OCI-LY7 (cell line): ENCODE results near the gene RPRD1A.

ENCODE experiments used
- CTCF ChIP-seq: fragments of 200-600 bp; sonication (generic); conservative IDR thresholded peaks from 2 replicates; pipeline ENCODE4 v1.5.1; 2014; ENCODE audit warnings: mild to moderate bottlenecking, antibody characterized with exemption, low read length, moderate library complexity, mixed read lengths
- EZH2phosphoT487 ChIP-seq: fragments of 200-600 bp; sonication (generic); IDR thresholded peaks from 2 replicates; pipeline ENCODE4 v1.6.1; 2018; ENCODE audit warnings: low read depth, borderline replicate concordance, mild to moderate bottlenecking, mixed run types, antibody characterized with exemption, low read length, moderate library complexity, mixed read lengths

- TF ChIP-seq CTCF (no peak), EZH2phosphoT487 (no peak)
Measured at GRCh38 chr18:36034299-36034895, 33.0 kb downstream of the RPRD1A start.
